NCI-H187 (cell line): ENCODE data around the gene PNMA8A.

Experiments used
- DNase-seq, 2 experiments: peaks; one replicate each; lab custom pipeline; 2025; lab: John Stamatoyannopoulos, UW

Gene PNMA8A

DNA sequence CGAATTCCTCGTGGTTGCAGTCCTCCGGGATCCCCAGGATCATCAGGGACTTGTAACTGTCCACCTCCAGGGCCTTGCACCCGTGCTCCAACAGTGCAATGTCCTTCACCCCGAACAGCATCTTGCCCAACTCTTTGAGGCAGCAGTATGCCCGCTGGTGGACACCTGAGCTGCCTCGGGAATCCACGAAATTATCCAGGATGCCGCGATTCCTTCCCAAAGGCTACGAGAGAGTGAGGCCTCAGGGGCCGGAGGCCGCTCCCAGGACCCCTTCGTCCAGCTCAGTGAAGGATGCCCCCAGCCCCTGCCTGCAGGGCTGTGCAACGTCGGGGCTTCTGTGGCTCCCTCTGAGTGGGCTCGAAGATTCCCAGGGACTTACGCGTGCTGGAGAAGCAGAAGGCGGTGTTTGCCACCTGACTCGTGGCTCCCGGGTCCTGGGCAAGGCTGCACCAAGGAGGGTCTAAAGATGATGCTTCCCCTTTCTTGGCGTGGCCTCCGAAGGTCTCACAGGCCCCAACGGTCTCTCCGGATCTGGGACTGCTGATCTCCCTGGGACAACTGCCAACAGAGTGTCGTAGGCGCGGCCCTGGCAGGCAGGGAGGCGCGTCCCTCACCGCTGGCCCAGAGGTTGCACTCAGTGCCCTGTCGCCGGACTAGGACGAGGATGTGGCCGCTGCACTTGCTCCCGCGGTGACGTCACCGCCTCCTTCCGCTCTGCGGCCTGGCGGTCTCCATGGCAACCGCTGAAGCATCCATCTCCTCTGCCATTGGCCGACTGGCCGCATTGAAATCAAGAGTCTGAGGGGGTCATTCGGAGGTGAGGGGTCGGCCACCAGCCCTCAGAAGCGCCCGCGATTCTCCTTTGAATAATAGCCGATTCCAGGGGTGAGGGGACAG, 42.9 kb downstream of the PNMA8A start, which contains the start of gene PNMA8C:
Gene PNMA8C, minus strand, starts transcription at position 698 of the 897 bp plus-strand sequence. Its CDS starts 577 bp downstream, at position 121.
- DNase-seq, result no peak

DNA sequence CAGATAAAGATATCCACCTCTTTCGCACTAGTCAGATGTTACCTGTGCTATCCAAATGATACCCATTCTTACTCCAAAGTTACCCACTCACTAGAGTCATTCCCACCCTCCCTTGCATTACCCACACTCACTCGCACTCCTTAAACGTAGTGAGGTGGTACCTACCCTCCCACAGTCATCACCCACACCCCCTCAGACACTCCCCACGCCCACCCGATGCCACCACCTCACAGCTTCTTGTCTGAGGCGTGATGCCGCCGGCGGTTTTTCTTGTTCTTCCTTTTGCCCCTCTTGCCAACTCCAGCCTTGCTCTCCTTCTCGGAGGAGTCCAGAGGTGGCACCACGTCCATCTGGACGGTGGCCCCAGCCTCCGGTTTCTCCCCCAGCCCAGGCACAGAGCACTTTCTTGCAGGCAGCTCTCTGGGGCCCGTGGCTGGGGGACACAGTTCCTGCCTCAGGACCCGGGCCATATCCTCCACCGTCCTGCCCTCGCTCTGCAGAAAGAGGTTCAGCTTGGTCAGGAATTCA, 43.8 kb downstream of the PNMA8A start:
- DNase-seq, result no peak

DNA sequence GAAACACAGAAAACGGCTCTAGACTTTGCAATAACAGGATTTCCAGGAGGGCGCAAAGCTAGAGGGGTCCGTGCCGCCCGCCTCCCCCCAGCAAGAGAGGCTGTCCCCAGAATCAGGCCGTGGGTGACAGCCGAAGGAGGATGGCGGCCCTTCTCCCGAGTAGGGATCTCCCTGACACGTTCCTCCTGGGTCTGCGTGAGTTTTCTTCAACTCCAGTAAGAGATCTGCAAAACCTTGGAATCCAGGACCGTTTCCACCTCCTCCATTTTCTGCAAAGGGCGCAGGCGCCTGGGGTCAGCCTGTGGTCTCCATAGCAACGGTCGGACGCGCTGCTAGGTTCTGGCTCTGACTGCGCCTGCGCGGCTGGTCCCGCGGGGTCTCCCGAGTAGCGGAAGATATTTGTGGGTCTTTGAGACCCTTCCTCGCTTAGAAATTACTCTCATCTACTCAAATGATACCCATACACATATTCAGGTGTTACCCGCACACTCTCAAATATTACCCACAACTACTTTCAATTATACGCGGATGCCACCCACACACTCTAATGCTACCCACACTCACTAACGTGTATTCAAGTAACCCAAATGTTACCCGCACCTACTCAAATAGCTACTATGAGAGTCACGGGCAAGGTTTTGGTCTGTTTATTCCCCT, 44.7 kb downstream of the PNMA8A start:
- peak; percentile 73 to 75 for DNase-seq

DNA sequence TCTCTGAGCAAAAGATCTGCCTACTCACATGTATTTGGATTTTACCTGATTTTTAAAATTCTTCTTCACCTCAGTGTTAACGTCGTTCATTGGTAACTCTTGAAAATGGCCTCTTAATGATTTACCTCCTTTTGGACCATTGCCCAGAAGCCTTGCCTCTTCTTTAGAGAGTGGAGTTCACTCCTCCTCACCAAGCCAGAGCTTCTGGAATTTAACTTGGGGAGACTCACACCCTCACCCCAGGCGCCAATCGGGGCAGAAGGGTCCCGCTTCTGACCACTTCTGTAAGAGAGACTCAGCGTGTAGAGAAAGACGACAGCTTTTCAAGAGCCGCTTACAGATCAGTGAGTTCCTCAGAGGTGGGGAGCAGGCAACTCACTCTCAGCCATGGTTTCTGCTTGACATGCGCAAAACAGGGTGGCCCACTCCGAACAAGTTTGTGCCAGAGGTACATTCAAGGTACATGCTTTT, 45.3 kb downstream of the PNMA8A start:
- no peak for DNase-seq

GRCh38 chr19:46423188-46423587, 48.2 kb downstream of the PNMA8A start:
- no peak for DNase-seq

DNA sequence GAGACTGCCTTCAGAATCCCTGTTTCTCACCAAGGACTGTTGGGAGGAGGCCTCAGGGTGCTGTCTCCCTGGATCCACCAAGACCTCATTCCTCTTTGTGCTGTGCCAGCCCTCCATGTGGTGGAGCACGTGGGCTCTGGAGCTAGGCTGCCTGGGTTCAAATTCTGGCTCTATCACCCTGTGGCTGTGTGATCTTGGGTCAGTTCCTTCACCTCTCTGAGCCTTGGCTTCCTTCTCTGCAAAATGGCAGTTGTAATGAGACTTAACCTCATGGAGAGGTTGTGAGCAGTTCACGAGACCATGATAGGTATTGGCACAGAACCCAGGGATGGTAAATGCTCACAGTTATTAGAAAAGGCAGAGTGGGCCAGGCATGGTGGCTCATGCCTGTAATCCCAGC, 49.0 kb downstream of the PNMA8A start:
- DNase-seq, result no peak

- DNase-seq, result no peak
Measured at GRCh38 chr19:46420056-46420455, 51.3 kb downstream of the PNMA8A start.
